ENCODE data around the gene WDFY4.

The WDFY4 gene

DNA sequence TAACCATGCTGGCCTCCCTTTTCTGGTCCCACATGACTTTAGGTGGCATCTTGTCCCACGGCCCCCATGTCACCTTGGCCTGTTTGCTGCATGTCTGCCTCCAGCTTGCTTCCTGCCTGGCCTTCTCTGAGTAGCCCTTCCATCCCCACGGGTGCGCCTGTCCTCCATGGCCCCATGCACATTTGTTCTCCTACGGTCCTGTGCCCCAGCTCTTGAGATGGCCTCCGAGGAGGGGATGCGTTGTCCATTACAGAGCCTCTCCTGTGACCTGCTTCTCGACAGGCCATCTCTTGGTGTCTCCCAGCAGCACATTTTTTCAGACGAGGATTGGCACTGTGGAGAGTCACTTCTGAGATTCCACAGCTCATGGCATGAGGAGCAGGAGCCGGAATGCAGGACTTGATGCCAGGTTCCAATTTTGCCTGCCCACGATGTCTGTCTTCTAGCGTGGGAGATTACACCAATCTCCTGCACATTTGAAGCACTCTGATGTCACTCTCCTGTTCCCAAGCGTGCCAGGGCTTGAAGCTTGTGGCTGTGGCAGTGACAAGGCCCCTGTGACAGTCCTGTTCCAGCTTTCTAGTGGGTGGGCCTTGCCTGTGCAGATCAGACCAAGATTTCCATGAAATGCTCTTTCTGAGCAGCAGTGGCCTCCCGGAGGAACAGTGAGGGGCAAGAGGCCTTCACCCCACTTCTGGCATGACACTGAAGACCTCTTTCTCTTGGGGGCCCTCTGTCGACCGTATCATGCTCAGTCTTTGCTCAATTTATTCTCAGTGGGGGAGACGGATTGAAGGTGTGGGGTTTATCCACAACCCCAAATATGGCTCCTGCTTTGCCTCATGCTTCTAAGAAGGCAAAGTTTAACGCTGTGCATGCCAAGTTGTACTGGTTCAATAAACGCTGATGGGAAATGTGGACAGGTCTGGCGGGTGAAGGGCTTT, 13.4 kb downstream of the WDFY4 start:
- no peak overlapping the region for H3K4me3 ChIP-seq (ENCODE audit: low read length)
- no peaks in the 10 kb centered on the region for H3K4me1 ChIP-seq (ENCODE audit: control insufficient read depth, insufficient read depth, low read length)
- no peak overlapping the region for H3K9ac ChIP-seq (ENCODE audit: low read length)
- H3K27ac ChIP-seq (ENCODE audit: low read depth, low read length), result no peak overlapping the region
- H3K36me3 ChIP-seq (ENCODE audit: control insufficient read depth, insufficient read depth, low read length), result no peaks in the 10 kb centered on the region
- H3K27me3 ChIP-seq (ENCODE audit: control insufficient read depth, insufficient read depth, low read length), result no peaks in the 10 kb centered on the region

DNA sequence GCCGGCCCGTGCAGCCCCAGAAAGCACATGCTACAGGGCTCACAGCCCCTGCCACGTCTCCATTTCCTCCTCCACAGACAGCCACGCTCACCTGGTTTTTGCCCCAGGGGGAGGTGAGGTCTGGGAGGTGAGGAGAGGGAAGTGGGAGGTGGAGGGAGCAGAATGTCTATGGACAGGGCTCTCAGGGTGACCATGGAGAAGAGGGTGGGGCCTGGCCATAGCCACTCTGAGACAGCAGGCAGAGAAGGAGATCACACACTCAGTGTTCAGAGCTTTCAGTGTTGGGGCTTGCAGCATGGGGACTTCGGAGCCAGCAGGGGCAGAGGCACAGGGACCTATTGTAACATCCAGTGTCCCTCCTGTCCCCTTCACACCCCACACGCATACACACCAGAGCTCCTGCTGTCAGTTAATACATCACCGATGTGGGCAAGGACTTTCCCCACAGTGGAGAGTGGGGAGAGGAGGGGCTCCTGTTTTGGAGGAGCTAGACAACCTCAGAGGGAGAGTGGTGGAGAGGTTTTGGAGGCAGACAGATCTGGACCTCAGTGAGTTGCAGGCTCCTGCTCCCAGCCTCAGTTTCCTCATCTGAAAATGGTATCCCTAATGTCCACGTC, 14.4 kb downstream of the WDFY4 start:
- Histone ChIP-seq H3K36me3 (ENCODE audit: control insufficient read depth, insufficient read depth, low read length) (no peaks in the 10 kb centered on the region), H3K4me1 (ENCODE audit: control insufficient read depth, insufficient read depth, low read length) (no peaks in the 10 kb centered on the region), H3K4me3 (ENCODE audit: low read length) (no peak overlapping the region), H3K9ac (ENCODE audit: low read length) (no peak overlapping the region), H3K27me3 (ENCODE audit: control insufficient read depth, insufficient read depth, low read length) (no peaks in the 10 kb centered on the region), H3K27ac (ENCODE audit: low read depth, low read length) (no peak overlapping the region)

DNA sequence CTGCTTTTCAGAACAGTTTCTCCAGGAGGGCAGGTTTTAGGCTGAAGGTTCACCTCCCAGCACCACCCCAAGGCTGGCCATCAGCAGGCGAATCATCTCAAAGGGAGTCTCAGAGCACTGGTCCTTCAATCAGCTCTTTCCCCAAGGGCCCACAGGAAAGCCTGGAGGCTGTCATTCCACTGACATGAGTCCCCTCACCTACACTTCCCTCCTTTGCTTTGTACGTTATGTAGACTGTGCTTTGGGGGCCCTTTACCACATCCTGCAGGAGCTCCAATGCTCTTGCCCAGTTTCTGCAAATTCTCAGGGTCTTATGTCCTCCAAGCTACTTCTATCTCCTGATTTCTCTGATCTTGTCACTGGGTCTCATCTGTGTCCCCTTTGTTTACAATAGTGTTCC, 15.4 kb downstream of the WDFY4 start:
- H3K9ac ChIP-seq (ENCODE audit: low read length), result no peak overlapping the region
- H3K4me3 ChIP-seq (ENCODE audit: low read length), result no peak overlapping the region

DNA sequence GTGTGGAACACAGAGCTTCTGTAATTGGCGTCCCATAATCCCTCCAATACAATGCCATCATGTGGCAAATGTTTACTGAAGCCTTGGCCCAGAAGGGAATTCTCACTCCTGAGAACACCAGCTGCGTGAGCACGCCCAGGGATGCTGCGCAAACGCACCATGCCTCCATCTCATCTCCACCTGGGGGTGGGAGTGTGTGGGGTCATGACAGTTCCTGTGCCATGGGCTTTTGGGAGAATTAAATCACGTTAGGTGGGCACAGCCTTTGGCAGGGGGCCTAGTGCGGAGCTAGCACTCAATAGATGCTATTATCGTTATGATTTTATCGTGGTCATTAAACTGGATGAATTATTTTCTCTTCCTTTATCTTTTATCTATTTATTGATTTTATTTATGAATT, 15.8 kb downstream of the WDFY4 start:
- no peak overlapping the region for H3K27ac ChIP-seq (ENCODE audit: low read depth, low read length)
- H3K36me3 ChIP-seq (ENCODE audit: control insufficient read depth, insufficient read depth, low read length), result no peaks in the 10 kb centered on the region
- no peak overlapping the region for H3K9ac ChIP-seq (ENCODE audit: low read length)
- H3K4me3 ChIP-seq (ENCODE audit: low read length), result no peak overlapping the region
- H3K4me1 ChIP-seq (ENCODE audit: control insufficient read depth, insufficient read depth, low read length), result no peaks in the 10 kb centered on the region
- H3K27me3 ChIP-seq (ENCODE audit: control insufficient read depth, insufficient read depth, low read length), result no peaks in the 10 kb centered on the region

More for the DNA sequence above, 15.4 kb downstream of the WDFY4 start:
- Histone ChIP-seq H3K36me3 (ENCODE audit: control insufficient read depth, insufficient read depth, low read length) (no peaks in the 10 kb centered on the region), H3K4me1 (ENCODE audit: control insufficient read depth, insufficient read depth, low read length) (no peaks in the 10 kb centered on the region), H3K27me3 (ENCODE audit: control insufficient read depth, insufficient read depth, low read length) (no peaks in the 10 kb centered on the region), H3K27ac (ENCODE audit: low read depth, low read length) (no peak overlapping the region)

DNA sequence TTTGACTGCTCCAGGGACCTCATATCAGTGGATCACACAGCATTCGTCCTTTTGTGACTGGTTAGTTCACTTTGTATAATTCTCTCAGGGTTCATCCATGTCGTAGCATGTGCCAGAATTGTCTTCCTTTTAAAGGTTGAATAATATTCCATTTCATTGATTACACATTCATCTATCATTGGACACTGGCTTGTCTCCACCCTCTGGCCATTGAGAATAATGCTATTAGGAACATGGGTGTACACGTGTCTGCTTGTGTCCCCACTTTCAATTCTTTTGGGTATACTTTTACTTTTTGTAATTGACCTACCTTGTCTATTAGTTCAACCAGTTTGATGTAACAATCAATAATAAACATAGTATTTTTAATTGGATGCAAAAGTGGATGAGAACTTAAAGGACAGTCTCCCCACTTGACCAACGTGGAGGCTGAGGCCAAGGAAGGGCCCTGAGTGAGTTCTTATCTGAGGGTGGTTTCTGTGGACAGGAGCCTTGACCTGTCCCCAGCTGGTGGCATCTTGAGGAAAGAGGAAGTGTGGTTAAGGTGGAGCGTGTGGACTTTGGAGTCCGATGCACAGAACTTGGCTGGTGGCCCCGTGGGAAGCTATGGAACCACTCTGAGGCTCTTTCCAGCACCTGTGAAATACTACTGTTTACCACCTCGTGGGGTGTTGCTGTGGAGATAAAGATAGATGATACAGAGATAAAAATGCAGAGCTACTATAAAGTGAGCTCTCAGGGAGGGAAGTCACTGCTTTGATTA, 16.6 kb downstream of the WDFY4 start:
- Histone ChIP-seq H3K4me3 (ENCODE audit: low read length) (no peak overlapping the region), H3K27me3 (ENCODE audit: control insufficient read depth, insufficient read depth, low read length) (no peaks in the 10 kb centered on the region), H3K27ac (ENCODE audit: low read depth, low read length) (no peak overlapping the region), H3K36me3 (ENCODE audit: control insufficient read depth, insufficient read depth, low read length) (no peaks in the 10 kb centered on the region), H3K4me1 (ENCODE audit: control insufficient read depth, insufficient read depth, low read length) (no peaks in the 10 kb centered on the region), H3K9ac (ENCODE audit: low read length) (no peak overlapping the region)

DNA sequence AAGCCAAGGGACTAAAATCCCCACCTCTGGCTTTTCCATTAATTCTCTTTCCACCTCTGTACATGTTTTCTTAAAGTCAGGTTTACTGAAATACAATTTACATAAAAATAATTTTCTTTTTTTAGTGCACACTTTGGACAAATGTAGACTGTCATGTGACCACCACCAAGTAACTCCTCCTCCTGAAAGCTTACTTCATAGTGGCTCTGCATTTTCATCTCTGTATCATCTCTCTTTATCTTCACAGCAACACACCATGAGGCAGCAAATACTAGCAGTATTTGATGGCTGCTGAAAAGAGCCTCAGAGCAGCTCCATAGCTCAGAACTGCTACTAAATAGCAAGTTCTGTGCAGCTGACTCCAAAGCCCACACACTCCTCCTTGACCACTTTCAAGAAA, 17.3 kb downstream of the WDFY4 start:
- Histone ChIP-seq H3K36me3 (ENCODE audit: control insufficient read depth, insufficient read depth, low read length) (no peaks in the 10 kb centered on the region), H3K4me1 (ENCODE audit: control insufficient read depth, insufficient read depth, low read length) (no peaks in the 10 kb centered on the region), H3K27me3 (ENCODE audit: control insufficient read depth, insufficient read depth, low read length) (no peaks in the 10 kb centered on the region), H3K27ac (ENCODE audit: low read depth, low read length) (no peak overlapping the region), H3K4me3 (ENCODE audit: low read length) (no peak overlapping the region), H3K9ac (ENCODE audit: low read length) (no peak overlapping the region)

DNA sequence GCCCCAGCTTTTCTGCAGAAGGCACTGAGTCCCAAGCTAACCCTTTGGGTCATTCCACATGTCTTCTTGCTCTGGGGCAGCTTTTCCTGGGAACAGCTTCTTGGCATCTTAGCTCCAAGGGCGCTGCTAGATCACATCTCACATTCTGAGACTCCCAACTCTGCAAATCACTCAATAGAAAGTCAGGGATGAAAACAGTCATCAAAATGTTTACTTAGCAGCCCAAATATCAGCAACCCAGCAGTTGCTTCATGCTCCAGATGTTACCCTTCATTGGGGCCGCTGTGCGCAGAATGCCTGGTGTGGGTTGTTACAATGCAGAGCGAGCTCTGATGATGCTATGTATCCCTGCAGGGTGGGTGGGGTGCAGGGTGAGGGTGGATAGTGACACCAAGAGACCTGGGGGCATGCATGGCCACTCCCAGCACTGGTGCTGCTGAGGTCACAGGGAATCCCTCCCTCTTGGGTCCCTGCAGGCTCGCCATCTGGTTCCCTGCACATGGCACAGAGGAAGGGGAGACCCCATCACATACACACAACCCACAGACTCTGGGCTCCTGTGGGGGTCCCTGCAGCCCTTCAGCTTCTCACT, 19.0 kb downstream of the WDFY4 start:
- H3K27ac ChIP-seq (ENCODE audit: low read depth, low read length), result no peak overlapping the region
- no peak overlapping the region for H3K4me3 ChIP-seq (ENCODE audit: low read length)
- no peaks in the 10 kb centered on the region for H3K4me1 ChIP-seq (ENCODE audit: control insufficient read depth, insufficient read depth, low read length)
- no peaks in the 10 kb centered on the region for H3K36me3 ChIP-seq (ENCODE audit: control insufficient read depth, insufficient read depth, low read length)
- no peak overlapping the region for H3K9ac ChIP-seq (ENCODE audit: low read length)
- H3K27me3 ChIP-seq (ENCODE audit: control insufficient read depth, insufficient read depth, low read length), result no peaks in the 10 kb centered on the region

DNA sequence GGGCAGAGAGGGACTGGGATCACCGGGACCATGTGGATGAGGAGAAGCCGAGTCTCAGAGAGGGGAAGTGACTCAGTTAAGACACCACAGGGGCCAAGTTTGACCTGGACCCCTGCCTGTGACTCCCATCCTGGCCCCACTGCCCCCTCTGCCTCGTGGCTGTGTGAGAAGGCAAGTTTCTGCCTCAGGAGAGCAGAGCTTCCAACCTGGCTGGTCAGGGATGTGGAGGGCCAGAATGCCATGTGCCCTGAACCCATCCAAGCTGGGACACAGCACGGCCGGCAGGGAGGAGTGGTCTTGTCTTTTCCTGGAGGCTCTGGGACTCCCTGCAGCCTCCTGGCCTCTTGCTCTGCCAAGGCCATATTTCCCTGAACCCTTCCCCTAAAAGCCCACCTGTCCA, 19.5 kb downstream of the WDFY4 start:
- H3K4me1 ChIP-seq (ENCODE audit: control insufficient read depth, insufficient read depth, low read length), result no peaks in the 10 kb centered on the region
- H3K27ac ChIP-seq (ENCODE audit: low read depth, low read length), result no peak overlapping the region
- H3K27me3 ChIP-seq (ENCODE audit: control insufficient read depth, insufficient read depth, low read length), result no peaks in the 10 kb centered on the region
- no peak overlapping the region for H3K9ac ChIP-seq (ENCODE audit: low read length)
- H3K36me3 ChIP-seq (ENCODE audit: control insufficient read depth, insufficient read depth, low read length), result no peaks in the 10 kb centered on the region
- no peak overlapping the region for H3K4me3 ChIP-seq (ENCODE audit: low read length)

DNA sequence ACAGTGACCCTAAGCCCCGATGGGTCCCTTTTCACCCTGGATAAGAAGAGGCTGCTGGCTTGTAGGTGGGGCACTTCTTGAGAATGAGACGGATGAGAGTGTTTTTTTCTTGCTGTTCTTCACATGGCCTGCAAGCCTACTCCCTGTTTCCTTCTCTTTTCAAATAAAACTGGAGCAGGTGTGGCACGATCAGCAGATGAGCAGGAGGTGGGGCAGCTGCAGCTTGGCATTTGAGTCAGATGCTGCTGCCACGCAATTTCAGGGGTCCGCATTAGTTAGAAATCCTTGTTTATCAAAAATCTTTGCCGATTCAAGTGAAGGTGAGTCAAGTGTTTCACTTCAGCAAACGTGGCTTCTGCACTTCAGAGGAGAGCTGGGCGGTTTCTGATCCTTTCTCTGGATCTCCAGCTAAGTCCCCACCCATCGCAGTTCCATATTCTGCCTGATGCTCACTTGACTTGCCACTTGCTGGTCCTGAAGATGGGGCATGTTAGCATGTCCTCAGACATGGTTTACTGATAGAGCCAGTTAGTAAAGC, 20.8 kb downstream of the WDFY4 start:
- Histone ChIP-seq H3K4me3 (ENCODE audit: low read length) (no peak overlapping the region), H3K4me1 (ENCODE audit: control insufficient read depth, insufficient read depth, low read length) (no peaks in the 10 kb centered on the region), H3K27me3 (ENCODE audit: control insufficient read depth, insufficient read depth, low read length) (no peaks in the 10 kb centered on the region), H3K36me3 (ENCODE audit: control insufficient read depth, insufficient read depth, low read length) (no peaks in the 10 kb centered on the region), H3K27ac (ENCODE audit: low read depth, low read length) (no peak overlapping the region), H3K9ac (ENCODE audit: low read length) (no peak overlapping the region)

DNA sequence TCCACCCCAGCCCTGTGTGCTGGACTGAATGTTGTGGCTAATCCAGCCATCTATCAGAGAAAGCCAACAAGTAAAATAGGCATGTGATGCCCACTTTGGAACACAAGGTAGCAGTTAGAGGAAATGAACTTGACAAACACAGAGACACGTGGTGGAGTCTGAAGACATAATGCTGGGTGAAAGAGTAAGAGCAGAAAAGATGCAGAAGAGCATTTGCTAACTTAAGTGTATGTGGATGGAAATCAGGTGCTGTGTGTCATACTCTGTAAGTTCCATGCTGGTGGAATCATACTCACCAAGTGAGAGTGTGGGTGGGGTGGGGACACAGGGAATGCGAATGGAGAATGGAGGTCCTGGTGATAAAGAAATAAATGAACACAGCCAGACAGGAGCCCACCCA, 22.8 kb downstream of the WDFY4 start:
- no peak overlapping the region for H3K9ac ChIP-seq (ENCODE audit: low read length)
- no peaks in the 10 kb centered on the region for H3K27me3 ChIP-seq (ENCODE audit: control insufficient read depth, insufficient read depth, low read length)
- no peaks in the 10 kb centered on the region for H3K4me1 ChIP-seq (ENCODE audit: control insufficient read depth, insufficient read depth, low read length)
- no peak overlapping the region for H3K4me3 ChIP-seq (ENCODE audit: low read length)
- no peak overlapping the region for H3K27ac ChIP-seq (ENCODE audit: low read depth, low read length)
- H3K36me3 ChIP-seq (ENCODE audit: control insufficient read depth, insufficient read depth, low read length), result no peaks in the 10 kb centered on the region

DNA sequence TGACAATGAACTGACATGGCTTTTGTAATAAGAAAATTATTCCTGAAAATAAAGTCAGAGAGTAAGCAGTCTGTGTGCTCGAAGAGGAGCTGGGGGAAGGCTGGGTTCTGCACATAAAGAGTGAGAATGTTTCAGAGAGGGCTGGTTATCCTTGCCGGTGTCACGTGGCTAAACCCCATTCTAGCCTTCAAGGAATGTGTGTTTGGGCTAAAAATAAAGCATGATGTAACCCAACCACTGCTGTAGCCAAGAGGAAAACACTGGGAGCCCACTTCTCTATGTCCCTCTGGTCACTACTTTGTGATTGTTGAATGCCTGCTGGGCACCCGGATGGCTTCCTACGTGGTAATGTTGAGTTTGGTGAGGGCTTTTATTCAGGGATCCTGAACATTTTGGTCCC, 23.5 kb downstream of the WDFY4 start:
- H3K36me3 ChIP-seq (ENCODE audit: control insufficient read depth, insufficient read depth, low read length), result no peaks in the 10 kb centered on the region
- no peaks in the 10 kb centered on the region for H3K4me1 ChIP-seq (ENCODE audit: control insufficient read depth, insufficient read depth, low read length)
- H3K27ac ChIP-seq (ENCODE audit: low read depth, low read length), result no peak overlapping the region
- H3K27me3 ChIP-seq (ENCODE audit: control insufficient read depth, insufficient read depth, low read length), result no peaks in the 10 kb centered on the region
- H3K9ac ChIP-seq (ENCODE audit: low read length), result no peak overlapping the region
- H3K4me3 ChIP-seq (ENCODE audit: low read length), result no peak overlapping the region
